K562 (cell line): ENCODE measurements around the gene C1QTNF7. TPM values are rescaled to one million over a fixed set of nuclear protein-coding genes. Genes with fewer than 3 reads are reported as not detected.

Experiments used
- ATAC-seq: fragments of 200-7000 bp; cut with Tn5 transposase; 3 replicates; pipeline ENCODE4 v1.9.1; 2020; ENCODE audit warnings: moderate library complexity
- BruUV-seq: library from RNA; stranded (reverse); fragments of 400-500 nt; replicated peaks from 2 replicates; lab custom pipeline; 2021; lab: Mats Ljungman, UMichigan
- CTCF ChIA-PET: fragments of 300-600 bp; formaldehyde crosslinking; extraction: SDS; loops from one replicate; lab custom pipeline; 2021; ENCODE audit warnings: low intra/inter-chr PET ratio; lab: Yijun Ruan, JAX
- POLR2A ChIA-PET: fragments of 300-600, 350-650 bp; sonication (Branson Sonifier 250); formaldehyde crosslinking; extraction: SDS; loops from one replicate; lab custom pipeline; 2021; ENCODE audit warnings: antibody characterized with exemption, inconsistent platforms; lab: Yijun Ruan, JAX
- DNase-seq, 4 experiments: peaks; one replicate each; pipeline versions ENCODE4 v3.0.0 to v3.0.0-alpha.2; 2011 to 2018; ENCODE audit warnings: low spot score in 3 of 4, mixed read lengths in 3 of 4; ENCODE audit errors: extremely low read depth in 1 of 4
- FAIRE-seq: peaks from 2 replicates; lab custom pipeline; 2011; peaks lifted over from hg19 to GRCh38; lab: Jason Lieb, UNC
- H2AFZ ChIP-seq: 2 replicates; pipeline ENCODE4 v1.6.0; 2011; ENCODE audit warnings: low read depth, low read length, control low read depth, inconsistent platforms
- H3K27ac ChIP-seq: fragments of 200-600 bp; 3 replicates; pipeline ENCODE4 v1.8.0; 2011; ENCODE audit warnings: low read depth, mild to moderate bottlenecking, control low read depth, inconsistent platforms, low read length, moderate library complexity, mixed read lengths; ENCODE audit errors: extremely low read depth
- H3K27me3 ChIP-seq, 2 experiments: fragments of 300-600 bp in 1 of 2; 2 replicates in 1 of 2; 3 replicates in 1 of 2; pipeline versions ENCODE4 v1.6.0 to v1.8.0; 2011; ENCODE audit warnings: inconsistent platforms in 2 of 2, low read length in 2 of 2, mild to moderate bottlenecking in 1 of 2, mixed read lengths in 1 of 2, moderate library complexity in 1 of 2; ENCODE audit not compliant: control insufficient read depth in 2 of 2, insufficient read depth in 2 of 2
- H3K36me3 ChIP-seq: fragments of 300-600 bp; 3 replicates; pipeline ENCODE4 v1.8.0; 2011; ENCODE audit warnings: mild to moderate bottlenecking, low read length, inconsistent platforms; ENCODE audit not compliant: control insufficient read depth, insufficient read depth
- H3K4me1 ChIP-seq, 2 experiments: fragments of 200-600 bp in 1 of 2; replicated peaks in 1 of 2; 2 replicates in 1 of 2; 3 replicates in 1 of 2; pipeline versions ENCODE4 v1.5.1 to v1.8.0; 2011; ENCODE audit warnings: inconsistent platforms in 2 of 2, low read length in 2 of 2, mild to moderate bottlenecking in 1 of 2, mixed read lengths in 1 of 2, moderate library complexity in 1 of 2; ENCODE audit not compliant: control insufficient read depth in 2 of 2, insufficient read depth in 2 of 2
- H3K4me2 ChIP-seq: 2 replicates; pipeline ENCODE4 v1.6.1; 2011; ENCODE audit warnings: low read length, control low read depth, inconsistent platforms, mixed read lengths; ENCODE audit not compliant: insufficient read depth
- H3K4me3 ChIP-seq: fragments of 200-600 bp; sonication (generic), shearing (Covaris generic); 2 replicates; pipeline ENCODE4 v1.5.1; 2016; ENCODE audit warnings: control low read depth, inconsistent platforms
- H3K79me2 ChIP-seq: fragments of 200-600 bp; 3 replicates; pipeline ENCODE4 v1.8.0; 2011; ENCODE audit warnings: low read length, inconsistent platforms; ENCODE audit not compliant: control insufficient read depth, insufficient read depth
- H3K9ac ChIP-seq, 2 experiments: 2 replicates each; pipeline versions ENCODE4 v1.6.0 to v1.6.1; 2011; ENCODE audit warnings: low read depth in 2 of 2, low read length in 2 of 2, control low read depth in 1 of 2, inconsistent platforms in 1 of 2, mild to moderate bottlenecking in 1 of 2, mixed read lengths in 1 of 2; ENCODE audit not compliant: insufficient read depth in 1 of 2
- H3K9me1 ChIP-seq: one replicate; pipeline ENCODE4 v1.6.0; 2011; ENCODE audit warnings: inconsistent platforms, mild to moderate bottlenecking, low read length, moderate library complexity; ENCODE audit not compliant: control insufficient read depth, insufficient read depth
- H3K9me3 ChIP-seq: replicated peaks from 2 replicates; pipeline ENCODE4 v1.5.1; 2011; ENCODE audit warnings: low read depth, low read length, inconsistent platforms; ENCODE audit not compliant: control insufficient read depth, insufficient read depth
- H4K20me1 ChIP-seq: replicated peaks from 2 replicates; pipeline ENCODE4 v1.6.1; 2011; ENCODE audit warnings: low read length, inconsistent platforms, mixed read lengths; ENCODE audit not compliant: control insufficient read depth, insufficient read depth
- ARID4B ChIP-seq: sonication (generic); formaldehyde crosslinking; IDR thresholded peaks from 2 replicates; pipeline ENCODE4 v1.8.0; 2022; ENCODE audit warnings: mild to moderate bottlenecking, missing genetic modification reagents
- BMI1 ChIP-seq: fragments of 150-350 bp; IDR thresholded peaks from 2 replicates; pipeline ENCODE4 v1.6.1; 2014; ENCODE audit warnings: low read length
- CBX2 ChIP-seq: fragments of 200-600 bp; sonication (generic); IDR thresholded peaks from one replicate; pipeline ENCODE4 v1.6.1; 2012; ENCODE audit warnings: mild to moderate bottlenecking, low read length, inconsistent platforms; ENCODE audit not compliant: insufficient read depth, poor library complexity, severe bottlenecking
- EGR1 ChIP-seq: fragments of 450-650 bp; conservative IDR thresholded peaks from 2 replicates; pipeline ENCODE4 v1.6.1; 2017; ENCODE audit warnings: mild to moderate bottlenecking
- HMG20B ChIP-seq: fragments of 250-450 bp; sonication (Bioruptor Pico); IDR thresholded peaks from 2 replicates; pipeline ENCODE4 v1.5.0; 2021; ENCODE audit warnings: mild to moderate bottlenecking
- JUND ChIP-seq, 2 experiments: IDR thresholded peaks; 2 replicates in 1 of 2; 3 replicates in 1 of 2; pipeline ENCODE4 v1.6.1; 2011; ENCODE audit warnings: borderline replicate concordance in 2 of 2, low read depth in 2 of 2, low read length in 2 of 2, improper control_type of control experiment in 1 of 2, missing biosample characterization in 1 of 2, missing genetic modification characterization in 1 of 2, missing genetic modification reagents in 1 of 2
- KAT7 ChIP-seq: sonication (generic); formaldehyde crosslinking; IDR thresholded peaks from 2 replicates; pipeline ENCODE4 v1.8.0; 2022; ENCODE audit warnings: missing genetic modification reagents, mild to moderate bottlenecking, borderline replicate concordance
- NFIC ChIP-seq: fragments of 450-650 bp; IDR thresholded peaks from 2 replicates; pipeline ENCODE4 v1.6.1; 2017; ENCODE audit warnings: mild to moderate bottlenecking, inconsistent platforms
- NFIX ChIP-seq: fragments of 250-450 bp; sonication (Bioruptor Pico); IDR thresholded peaks from 2 replicates; pipeline ENCODE4 v1.4.0; 2020; ENCODE audit warnings: low read depth, mild to moderate bottlenecking, moderate library complexity
- NRF1 ChIP-seq, 2 experiments: fragments of 450-650 bp; IDR thresholded peaks in 1 of 2; conservative IDR thresholded peaks in 1 of 2; 2 replicates each; pipeline ENCODE4 v1.6.1; 2014; ENCODE audit warnings: mild to moderate bottlenecking in 2 of 2
- PHB ChIP-seq: fragments of 250-450 bp; sonication (Bioruptor Pico); IDR thresholded peaks from 2 replicates; pipeline ENCODE4 v1.5.0; 2021
- SAFB ChIP-seq: fragments of 200-400 bp; formaldehyde crosslinking; IDR thresholded peaks from 2 replicates; pipeline ENCODE4 v1.6.1; 2017; ENCODE audit warnings: low read depth, low read length, borderline replicate concordance
- SRF ChIP-seq, 2 experiments: fragments of 250-450, 450-650 bp in 1 of 2; sonication (Bioruptor Pico) in 1 of 2; sonication (generic) in 1 of 2; formaldehyde crosslinking; IDR thresholded peaks; 2 replicates each; pipeline versions ENCODE4 v1.5.0 to v1.5.1; 2020 to 2022; ENCODE audit warnings: mild to moderate bottlenecking in 1 of 2, missing genetic modification reagents in 1 of 2
- TSC22D4 ChIP-seq: fragments of 450-650 bp; IDR thresholded peaks from 2 replicates; pipeline ENCODE4 v1.6.1; 2016; ENCODE audit warnings: missing genetic modification characterization, missing biosample characterization, control low read depth
- ZFP1 ChIP-seq: fragments of 450-650 bp; formaldehyde crosslinking; IDR thresholded peaks from 2 replicates; pipeline ENCODE4 v1.4.0; 2020; ENCODE audit warnings: mild to moderate bottlenecking, mixed read lengths
- WGBS: fragments of 100-300 bp; shearing (Covaris generic); methylation state at CpG from one replicate; pipeline ENCODE4 v1.1.6; 2016; ENCODE audit warnings: low coverage, mixed read lengths; ENCODE audit not compliant: insufficient coverage; ENCODE audit errors: missing lambda C conversion rate; 5-methylcytosine and 5-hydroxymethylcytosine counted together
- in situ Hi-C: fragments of 300-500 bp; cut with MboI; formaldehyde crosslinking; loops from 4 replicates; pipeline ENCODE4 v1.15.0; 2018; ENCODE audit warnings: inconsistent platforms, mixed read lengths
- intact Hi-C: fragments of 100-400 bp; cut with micrococcal nuclease; formaldehyde crosslinking; loops from 2 replicates; pipeline ENCODE4 v1.14.2; 2022
- polyA plus RNA-seq, 8 experiments: library from polyadenylated mRNA; depleted of rRNA in 4 of 8; stranded (reverse) in 5 of 8; unstranded in 3 of 8; fragments of >200 nt; fragmentation: Nextera tagmentation in 2 of 8; fragmentation: Illumina TruSeq in 1 of 8; extraction: Ambion mirVana in 2 of 8; extraction: Trizol in 1 of 8; gene quantifications; 2 replicates each; pipeline versions ENCODE4 v1.2.1 to v1.2.3, GENCODE V29; 2011 to 2014; ENCODE audit warnings: inconsistent platforms in 1 of 8, missing spikeins in 1 of 8
- total RNA-seq, 7 experiments: library from RNA; depleted of rRNA in 6 of 7; stranded (reverse); fragments of >200 nt in 6 of 7; fragmentation: Illumina TruSeq in 2 of 7; extraction: Trizol in 2 of 7; gene quantifications; 2 replicates each; pipeline versions ENCODE4 v1.2.1 to v1.2.3, GENCODE V29; 2011 to 2021; ENCODE audit warnings: low replicate concordance in 1 of 7

The C1QTNF7 gene
- total and polyA plus RNA-seq, 9 of the 15 experiments (the other 6 are each of a cell fraction or from before 2014, with no cell fraction given), result not detected

DNA sequence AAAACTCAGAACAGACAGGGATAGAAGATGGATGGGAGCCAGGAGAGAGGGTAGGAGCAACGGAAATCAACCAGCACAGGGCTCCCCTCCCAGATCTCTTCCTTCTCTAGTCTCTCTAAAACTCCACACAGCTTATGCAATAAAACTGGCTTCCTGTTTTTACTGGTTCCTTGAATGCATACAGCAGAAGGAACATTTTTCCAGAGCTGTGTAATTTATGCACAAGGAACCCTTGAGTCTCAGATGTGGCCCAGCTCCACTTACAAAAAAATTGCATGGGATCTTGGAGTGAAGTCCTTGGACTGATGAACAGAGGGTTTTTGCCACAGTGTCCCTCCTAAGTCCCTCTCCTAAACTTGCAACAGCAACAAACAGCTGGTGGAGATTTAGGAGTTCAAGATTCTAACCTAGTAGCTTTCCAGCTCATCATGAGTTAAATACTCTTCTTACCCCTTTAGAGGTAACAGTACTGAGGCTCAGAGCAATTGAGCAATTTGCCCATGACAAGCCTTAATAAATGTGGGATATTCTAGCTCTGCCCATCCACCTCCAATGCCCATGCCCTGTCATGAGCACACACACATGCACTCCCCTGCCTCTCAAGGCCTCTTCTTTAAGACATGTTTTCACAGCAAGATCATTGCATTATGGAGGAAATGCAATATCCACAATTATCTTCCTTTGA is 23.5 kb downstream of the C1QTNF7 start:
- no peak overlapping the region for H2AFZ ChIP-seq
- intact Hi-C loops, result no loop called here
- WGBS, result 0% methylated on average over 1 of the region's 1 CpG
- H3K4me2 ChIP-seq, result no peak overlapping the region
- ATAC-seq (no peak), DNase-seq (no peak), FAIRE-seq (no peak)
- no peaks in the 10 kb centered on the region for H4K20me1 ChIP-seq
- no peaks in the 10 kb centered on the region for H3K79me2 ChIP-seq
- no peaks in the 10 kb centered on the region for H3K36me3 ChIP-seq
- no peaks in the 10 kb centered on the region for H3K27me3 ChIP-seq
- H3K9me3 ChIP-seq, result no peaks in the 10 kb centered on the region
- CTCF ChIA-PET, result no interaction called here
- no TSS peak for BruUV-seq
- in situ Hi-C loops, result loop anchor here (10.0 kb wide), 1 partner anchor 217 kb away; no protein-coding TSS in a partner anchor
- POLR2A ChIA-PET, result no interaction called here
- H3K4me3 ChIP-seq, result no peak overlapping the region
- no peak overlapping the region for H3K9ac ChIP-seq
- no peaks in the 10 kb centered on the region for H3K4me1 ChIP-seq
- TF ChIP-seq HMG20B (CRISPR knock-in tag), result no peak
- no peak for TF ChIP-seq NFIX (CRISPR knock-in tag)
- TF ChIP-seq JUND (IDR thresholded peaks at IDR 0.05; ENCODE audit: borderline replicate concordance, low read depth, low read length), result no peak
- no peak for TF ChIP-seq JUND (tag; IDR thresholded peaks at IDR 0.05; ENCODE audit: borderline replicate concordance, low read depth, low read length)
- TF ChIP-seq EGR1, result no peak
- TF ChIP-seq TSC22D4, result no peak
- no peak for TF ChIP-seq KAT7 (CRISPR knock-in tag)
- TF ChIP-seq ARID4B (CRISPR knock-in tag), result no peak
- TF ChIP-seq BMI1, result no peak
- no peak for TF ChIP-seq SAFB
- TF ChIP-seq PHB (CRISPR knock-in tag), result no peak
- no peak for TF ChIP-seq ZFP1 (CRISPR knock-in tag)
- no peak for TF ChIP-seq SRF (CRISPR knock-in tag; IDR thresholded peaks at IDR 0.05)
- no peak for TF ChIP-seq CBX2
- TF ChIP-seq NRF1 (conservative IDR thresholded peaks at IDR 0.05 in 1 of 2, IDR thresholded peaks at IDR 0.05 in 1 of 2), result no peak
- no peak for TF ChIP-seq NFIC
- TF ChIP-seq, all 486 proteins: peak for 0
- Histone ChIP-seq H3K27ac (no peak overlapping the region), H3K9me1 (no peaks in the 10 kb centered on the region)
